Body of pancreas (tissue), 4 donors: ENCODE results near the gene DUSP6. TPM values are rescaled to one million over a fixed set of nuclear protein-coding genes. Genes with fewer than 3 reads are reported as not detected.

ENCODE experiments used
- ATAC-seq: fragments of 150-250 bp; one replicate; pipeline ENCODE4 v1.9.1; 2016
- DNase-seq, 4 donors: peaks; one replicate each; pipeline ENCODE4 v3.0.0-alpha.2; 2019
- H3K27ac ChIP-seq, 4 donors: fragments of 200-600 bp; sonication (generic); 1 replicate in 3 of 4; 2 replicates in 1 of 4; pipeline versions ENCODE4 v1.5.1 to v1.6.1; 2016 to 2019; ENCODE audit warnings: mild to moderate bottlenecking in 1 of 4, mixed read lengths in 1 of 4, moderate library complexity in 1 of 4
- H3K27me3 ChIP-seq, 2 donors: fragments of 200-600 bp; sonication (generic); one replicate each; pipeline ENCODE4 v1.6.0; 2016; ENCODE audit warnings: mild to moderate bottlenecking in 1 of 2
- H3K36me3 ChIP-seq, 2 donors: fragments of 200-600 bp; sonication (generic); replicated peaks in 1 of 2; 2 replicates each; pipeline ENCODE4 v1.5.1; 2016; ENCODE audit warnings: low read depth in 2 of 2; ENCODE audit not compliant: insufficient read depth in 1 of 2
- H3K4me1 ChIP-seq: fragments of 200-600 bp; sonication (generic); one replicate; pipeline ENCODE4 v1.6.0; 2016
- H3K4me3 ChIP-seq, 2 donors: fragments of 200-600 bp; sonication (generic); 1 replicate in 1 of 2; 2 replicates in 1 of 2; pipeline ENCODE4 v1.5.1; 2016 to 2019
- H3K9me3 ChIP-seq, 3 donors: fragments of 200-600 bp; sonication (generic); 1 replicate in 2 of 3; 2 replicates in 1 of 3; pipeline ENCODE4 v1.5.1; 2016
- CTCF ChIP-seq, 7 experiments: fragments of 450-650 bp in 4 of 7; fragments of 200-600 bp in 3 of 7; sonication (generic) in 3 of 7; IDR thresholded peaks; one replicate each; pipeline ENCODE4 v1.5.1; 2016 to 2019; ENCODE audit warnings: antibody characterized with exemption in 7 of 7
- POLR2A ChIP-seq, 3 donors: fragments of 450-650 bp; IDR thresholded peaks; one replicate each; pipeline ENCODE4 v1.6.1; 2016; ENCODE audit warnings: antibody characterized with exemption in 3 of 3, mild to moderate bottlenecking in 2 of 3
- WGBS, 2 donors: methylation state at CpG; one replicate each; pipeline ENCODE4 v1.1.5; 2017; 5-methylcytosine and 5-hydroxymethylcytosine counted together
- intact Hi-C: fragments of 100-400 bp; cut with DNase I; formaldehyde crosslinking; loops from one replicate; pipeline ENCODE4 v1.15.1; 2023
- total RNA-seq, 2 donors: library from RNA; depleted of rRNA; stranded (reverse); fragments of >200 nt; gene quantifications; one replicate each; pipeline ENCODE4 v1.1.0, GENCODE V29; 2016

DUSP6 gene
- total RNA-seq, 2 donors from 2014 or later = 21.3 to 49.8 TPM

- H3K4me3 ChIP-seq = no peak overlapping the region
- H3K36me3 ChIP-seq = no peaks in the 10 kb centered on the region
- ATAC-seq (peak; percentile 71), DNase-seq (peak in 1 of 4 donors; percentile 50)
- peak overlapping the region; percentile 51 to 71 (median 64) for H3K27ac ChIP-seq
- intact Hi-C loops = no loop called here
- TF ChIP-seq CTCF (IDR thresholded peaks at IDR 0.05) (peak in 2 of 7 experiments; percentile 8 to 27), POLR2A (IDR thresholded peaks at IDR 0.05) (no peak)
- peaks cover 49% of the 10 kb centered on the region for H3K4me1 ChIP-seq
- H3K9me3 ChIP-seq = no peaks in the 10 kb centered on the region
- H3K27me3 ChIP-seq = no peaks in the 10 kb centered on the region
- WGBS, 2 donors = 49% methylated on average over 6 of the region's 6 CpGs
These were observed 37.7 kb upstream of the DUSP6 start for GRCh38 chr12:89389755-89390661.

- H3K27ac ChIP-seq = peak overlapping the region in 3 of 4 donors; percentile 33 to 84 (median 66)
- 58 to 80% methylated on average over 3 of the region's 3 CpGs for WGBS, 2 donors
- DNase-seq (peak in 2 of 4 donors; percentile 22 to 32), ATAC-seq (no peak)
- no peaks in the 10 kb centered on the region for H3K9me3 ChIP-seq
- H3K4me1 ChIP-seq = peaks cover 71% of the 10 kb centered on the region
- no peak overlapping the region for H3K4me3 ChIP-seq
- intact Hi-C loops = no loop called here
- no peak for TF ChIP-seq CTCF (IDR thresholded peaks at IDR 0.05)
- TF ChIP-seq POLR2A (IDR thresholded peaks at IDR 0.05) = no peak
- no peaks in the 10 kb centered on the region for H3K36me3 ChIP-seq
- no peaks in the 10 kb centered on the region for H3K27me3 ChIP-seq
These were observed 33.8 kb upstream of the DUSP6 start for GRCh38 chr12:89386138-89386537.

GRCh38 chr12:89384807-89385206, 32.5 kb upstream of the DUSP6 start:
- peaks cover 58% of the 10 kb centered on the region for H3K4me1 ChIP-seq

GRCh38 chr12:89384050-89384758, 31.9 kb upstream of the DUSP6 start:
- H3K9me3 ChIP-seq = no peaks in the 10 kb centered on the region
- intact Hi-C loops = no loop called here
- 23 to 29% methylated on average over 8 of the region's 8 CpGs for WGBS, 2 donors
- peaks cover 52% of the 10 kb centered on the region for H3K4me1 ChIP-seq
- TF ChIP-seq POLR2A (IDR thresholded peaks at IDR 0.05) (peak in 1 of 3 donors; percentile 8), CTCF (IDR thresholded peaks at IDR 0.05) (no peak)
- DNase-seq (peak; percentile 27 to 60 (median 52)), ATAC-seq (peak; percentile 69)
- H3K27ac ChIP-seq = peak overlapping the region; percentile 28 to 84 (median 64)
- H3K36me3 ChIP-seq = no peaks in the 10 kb centered on the region
- no peaks in the 10 kb centered on the region for H3K27me3 ChIP-seq
- H3K4me3 ChIP-seq = no peak overlapping the region

More at GRCh38 chr12:89384807-89385206, 32.5 kb upstream of the DUSP6 start:
- H3K4me3 ChIP-seq = no peak overlapping the region
- intact Hi-C loops = no loop called here
- no peaks in the 10 kb centered on the region for H3K36me3 ChIP-seq
- H3K9me3 ChIP-seq = no peaks in the 10 kb centered on the region
- peak overlapping the region; percentile 28 to 84 (median 64) for H3K27ac ChIP-seq
- no peaks in the 10 kb centered on the region for H3K27me3 ChIP-seq
- TF ChIP-seq POLR2A (IDR thresholded peaks at IDR 0.05) = no peak
- TF ChIP-seq CTCF (IDR thresholded peaks at IDR 0.05) = no peak
- no peak for DNase-seq
- no peak for ATAC-seq
- 30 to 31% methylated on average over 3 of the region's 3 CpGs for WGBS, 2 donors
